ENCODE measurements around the gene SRBD1.

SRBD1 gene

DNA sequence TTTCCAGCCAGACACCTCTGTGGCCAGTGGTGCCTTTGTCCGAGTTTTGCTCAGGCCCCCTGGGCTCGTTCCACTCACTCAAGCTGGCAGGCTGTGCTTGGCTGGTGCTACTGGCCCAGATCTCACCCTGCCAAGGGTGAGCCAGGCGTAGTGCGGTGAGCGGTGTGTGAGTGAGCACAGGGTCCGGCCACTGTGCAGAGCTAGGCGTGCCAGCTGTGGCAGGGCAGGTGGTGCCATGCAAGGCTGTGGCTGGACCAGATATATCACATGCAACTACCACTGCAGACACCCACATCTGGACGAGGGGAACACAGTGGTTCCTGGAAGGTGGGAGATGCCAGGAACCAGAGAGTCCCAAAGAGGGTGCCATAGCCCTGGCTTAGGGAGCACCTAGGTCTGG, 70.1 kb downstream of the SRBD1 start:
- Histone ChIP-seq H3K9ac (ENCODE audit: low read length) (no peak overlapping the region), H3K27me3 (replicated peaks; ENCODE audit: control insufficient read depth, insufficient read depth, low read length) (no peaks in the 10 kb centered on the region), H3K36me3 (ENCODE audit: control insufficient read depth, insufficient read depth, low read length, severe bottlenecking) (peaks cover 39% of the 10 kb centered on the region), H3K4me3 (ENCODE audit: low read length) (no peak overlapping the region), H3K9me3 (ENCODE audit: control insufficient read depth, low read length) (peaks cover 12% of the 10 kb centered on the region), H3K4me1 (ENCODE audit: control insufficient read depth, insufficient read depth, low read length) (no peaks in the 10 kb centered on the region)
- no peak for DNase-seq (ENCODE audit: low read depth)

DNA sequence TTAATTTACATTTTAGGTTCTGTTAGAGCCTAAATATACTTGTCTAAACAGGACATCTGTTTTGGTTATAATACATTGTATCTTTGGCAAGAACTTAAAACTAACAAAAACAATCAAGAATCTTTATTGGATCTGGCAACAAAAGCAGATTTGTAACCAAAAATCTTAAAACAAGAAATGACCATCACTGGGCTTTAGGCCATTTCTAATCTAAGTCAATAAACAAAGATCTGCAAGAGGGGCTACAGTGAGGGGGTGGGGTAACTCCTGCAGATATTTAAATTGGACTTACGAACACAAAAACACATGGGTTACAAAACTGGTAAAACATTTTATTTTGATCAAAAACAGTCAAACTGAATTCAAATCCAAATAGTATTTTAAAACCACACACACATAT, 77.3 kb downstream of the SRBD1 start:
- H3K9me3 ChIP-seq (ENCODE audit: control insufficient read depth, low read length), result no peaks in the 10 kb centered on the region
- no peak overlapping the region for H3K9ac ChIP-seq (ENCODE audit: low read length)
- no peaks in the 10 kb centered on the region for H3K27me3 ChIP-seq (replicated peaks; ENCODE audit: control insufficient read depth, insufficient read depth, low read length)
- H3K36me3 ChIP-seq (ENCODE audit: control insufficient read depth, insufficient read depth, low read length, severe bottlenecking), result no peaks in the 10 kb centered on the region
- no peaks in the 10 kb centered on the region for H3K4me1 ChIP-seq (ENCODE audit: control insufficient read depth, insufficient read depth, low read length)
- peak; percentile 89 for DNase-seq (ENCODE audit: low read depth)
- H3K4me3 ChIP-seq (ENCODE audit: low read length), result no peak overlapping the region

- Histone ChIP-seq H3K27me3 (replicated peaks; ENCODE audit: control insufficient read depth, insufficient read depth, low read length) (no peaks in the 10 kb centered on the region), H3K9ac (ENCODE audit: low read length) (no peak overlapping the region), H3K4me1 (ENCODE audit: control insufficient read depth, insufficient read depth, low read length) (no peaks in the 10 kb centered on the region), H3K9me3 (ENCODE audit: control insufficient read depth, low read length) (no peaks in the 10 kb centered on the region), H3K36me3 (ENCODE audit: control insufficient read depth, insufficient read depth, low read length, severe bottlenecking) (no peaks in the 10 kb centered on the region), H3K4me3 (ENCODE audit: low read length) (no peak overlapping the region)
- DNase-seq (ENCODE audit: low read depth), result no peak
Measured at GRCh38 chr2:45532181-45532580, 78.9 kb downstream of the SRBD1 start.

DNA sequence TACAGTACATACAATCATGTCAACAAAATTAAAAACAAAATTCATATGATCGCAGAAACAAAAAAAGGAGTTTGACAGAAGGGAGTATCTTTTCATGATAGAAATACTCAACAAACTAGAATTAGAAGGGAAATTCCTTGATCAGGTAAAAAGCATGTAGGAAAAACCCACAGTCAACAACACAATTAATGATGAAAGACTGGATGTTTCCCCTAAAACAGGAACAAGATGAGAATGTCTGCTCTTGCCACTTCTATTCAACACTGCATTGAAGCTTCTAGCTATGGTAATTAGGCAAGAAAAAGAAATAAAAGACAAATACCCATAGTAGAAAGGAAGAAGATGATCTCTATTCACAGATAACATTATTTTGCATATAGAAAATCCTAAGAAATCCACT, 87.1 kb downstream of the SRBD1 start:
- no peaks in the 10 kb centered on the region for H3K4me1 ChIP-seq (ENCODE audit: control insufficient read depth, insufficient read depth, low read length)
- H3K9me3 ChIP-seq (ENCODE audit: control insufficient read depth, low read length), result no peaks in the 10 kb centered on the region
- no peak for DNase-seq (ENCODE audit: low read depth)
- H3K9ac ChIP-seq (ENCODE audit: low read length), result no peak overlapping the region
- no peaks in the 10 kb centered on the region for H3K27me3 ChIP-seq (replicated peaks; ENCODE audit: control insufficient read depth, insufficient read depth, low read length)
- no peak overlapping the region for H3K4me3 ChIP-seq (ENCODE audit: low read length)
- no peaks in the 10 kb centered on the region for H3K36me3 ChIP-seq (ENCODE audit: control insufficient read depth, insufficient read depth, low read length, severe bottlenecking)

DNA sequence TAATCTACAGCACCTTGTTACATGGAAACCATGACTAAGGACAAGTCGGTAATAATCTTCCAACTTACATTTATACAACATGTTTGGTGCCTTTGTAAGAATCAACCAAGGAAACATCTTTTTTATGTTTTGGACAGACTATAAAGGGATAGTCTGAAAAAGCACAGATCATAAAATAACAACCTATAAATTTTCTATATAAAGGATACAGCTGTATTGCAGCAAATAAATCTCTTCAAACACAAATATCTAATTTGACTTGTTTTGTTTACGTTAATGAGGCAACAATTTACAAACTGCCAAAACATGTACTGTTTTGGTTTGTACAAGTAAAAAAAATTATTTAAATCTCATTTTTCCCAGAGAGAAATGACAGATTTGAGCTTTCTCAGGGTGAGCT, 92.5 kb downstream of the SRBD1 start:
- H3K4me3 ChIP-seq (ENCODE audit: low read length), result no peak overlapping the region
- no peak for DNase-seq (ENCODE audit: low read depth)
- no peaks in the 10 kb centered on the region for H3K4me1 ChIP-seq (ENCODE audit: control insufficient read depth, insufficient read depth, low read length)
- H3K9ac ChIP-seq (ENCODE audit: low read length), result no peak overlapping the region
- no peaks in the 10 kb centered on the region for H3K9me3 ChIP-seq (ENCODE audit: control insufficient read depth, low read length)
- H3K27me3 ChIP-seq (replicated peaks; ENCODE audit: control insufficient read depth, insufficient read depth, low read length), result no peaks in the 10 kb centered on the region
- H3K36me3 ChIP-seq (ENCODE audit: control insufficient read depth, insufficient read depth, low read length, severe bottlenecking), result no peaks in the 10 kb centered on the region

- Histone ChIP-seq H3K9ac (ENCODE audit: low read length) (no peak overlapping the region), H3K36me3 (ENCODE audit: control insufficient read depth, insufficient read depth, low read length, severe bottlenecking) (no peaks in the 10 kb centered on the region), H3K4me1 (ENCODE audit: control insufficient read depth, insufficient read depth, low read length) (no peaks in the 10 kb centered on the region), H3K27me3 (replicated peaks; ENCODE audit: control insufficient read depth, insufficient read depth, low read length) (no peaks in the 10 kb centered on the region), H3K4me3 (ENCODE audit: low read length) (no peak overlapping the region), H3K9me3 (ENCODE audit: control insufficient read depth, low read length) (no peaks in the 10 kb centered on the region)
- no peak for DNase-seq (ENCODE audit: low read depth)
Measured at GRCh38 chr2:45510701-45511420, 100.2 kb downstream of the SRBD1 start.

DNA sequence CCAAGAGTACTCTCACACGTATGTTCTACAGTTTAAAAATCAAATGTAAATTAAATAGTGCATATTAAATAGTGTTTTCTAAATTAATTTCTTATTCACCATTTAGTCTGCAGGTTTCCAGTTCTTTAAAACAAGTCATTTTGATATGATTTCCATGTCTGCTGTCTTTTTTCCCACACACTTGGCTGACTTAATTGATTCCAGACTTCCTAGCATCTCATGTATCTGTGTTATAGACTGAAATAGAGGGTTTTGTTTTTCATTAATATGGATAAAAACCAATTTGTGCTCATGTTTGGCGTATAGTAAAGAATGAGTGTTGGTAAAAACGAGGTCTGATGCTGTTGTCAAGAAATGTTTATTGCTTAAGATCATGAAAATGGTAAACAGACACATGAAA, 104.3 kb downstream of the SRBD1 start:
- Histone ChIP-seq H3K27me3 (replicated peaks; ENCODE audit: control insufficient read depth, insufficient read depth, low read length) (no peaks in the 10 kb centered on the region), H3K9me3 (ENCODE audit: control insufficient read depth, low read length) (no peaks in the 10 kb centered on the region), H3K9ac (ENCODE audit: low read length) (no peak overlapping the region), H3K4me1 (ENCODE audit: control insufficient read depth, insufficient read depth, low read length) (no peaks in the 10 kb centered on the region), H3K4me3 (ENCODE audit: low read length) (no peak overlapping the region), H3K36me3 (ENCODE audit: control insufficient read depth, insufficient read depth, low read length, severe bottlenecking) (no peaks in the 10 kb centered on the region)
- DNase-seq (ENCODE audit: low read depth), result no peak

- no peak for DNase-seq (ENCODE audit: low read depth)
- H3K4me3 ChIP-seq (ENCODE audit: low read length), result no peak overlapping the region
Measured at GRCh38 chr2:45505138-45505537, 105.9 kb downstream of the SRBD1 start.

DNA sequence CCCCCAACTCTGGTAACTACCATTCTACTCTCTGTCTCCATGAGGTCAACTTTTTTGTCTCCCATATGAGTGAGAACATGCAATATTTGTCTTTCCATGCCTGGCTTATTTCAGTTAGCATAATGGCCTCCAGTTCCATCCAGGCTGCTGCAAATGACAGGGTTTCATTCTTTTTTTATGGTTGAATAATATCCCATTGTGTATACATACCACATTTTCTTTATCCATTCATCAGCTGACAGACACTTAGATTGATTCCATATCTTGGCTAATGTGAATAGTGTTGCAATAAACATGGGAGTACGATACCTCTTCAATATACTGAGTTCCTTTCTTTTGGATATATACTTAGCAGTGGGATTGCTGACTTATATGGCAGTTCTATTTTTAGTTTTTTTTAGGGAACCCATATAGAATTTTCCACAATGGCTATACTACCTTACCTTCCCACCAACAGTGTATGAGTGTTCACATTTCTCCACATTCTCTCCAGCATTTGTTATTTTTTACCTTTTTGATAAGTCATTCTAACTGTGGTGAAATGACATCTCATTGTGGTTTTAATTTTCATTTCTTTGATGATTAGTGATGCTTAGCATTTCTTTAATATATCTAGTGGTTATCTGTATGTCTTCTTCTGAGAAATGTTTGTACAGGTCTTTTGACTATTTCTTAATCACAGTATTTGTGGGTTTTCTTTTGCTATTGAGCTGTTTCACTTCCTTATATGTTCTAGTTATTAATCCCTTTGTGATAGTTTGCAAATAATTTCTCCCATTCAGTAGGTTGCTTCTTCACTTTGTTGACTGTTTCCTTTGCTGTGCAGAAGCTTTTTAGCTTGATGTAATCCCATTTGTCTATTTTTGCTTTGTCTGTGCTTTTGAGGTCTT, 112.2 kb downstream of the SRBD1 start:
- Histone ChIP-seq H3K4me1 (ENCODE audit: control insufficient read depth, insufficient read depth, low read length) (no peaks in the 10 kb centered on the region), H3K9ac (ENCODE audit: low read length) (no peak overlapping the region), H3K36me3 (ENCODE audit: control insufficient read depth, insufficient read depth, low read length, severe bottlenecking) (no peaks in the 10 kb centered on the region), H3K9me3 (ENCODE audit: control insufficient read depth, low read length) (peaks cover 9% of the 10 kb centered on the region), H3K27me3 (replicated peaks; ENCODE audit: control insufficient read depth, insufficient read depth, low read length) (no peaks in the 10 kb centered on the region), H3K4me3 (ENCODE audit: low read length) (no peak overlapping the region)
- no peak for DNase-seq (ENCODE audit: low read depth)

More at GRCh38 chr2:45505138-45505537, 105.9 kb downstream of the SRBD1 start:
- H3K27me3 ChIP-seq (replicated peaks; ENCODE audit: control insufficient read depth, insufficient read depth, low read length), result no peaks in the 10 kb centered on the region
- no peaks in the 10 kb centered on the region for H3K36me3 ChIP-seq (ENCODE audit: control insufficient read depth, insufficient read depth, low read length, severe bottlenecking)
- H3K4me1 ChIP-seq (ENCODE audit: control insufficient read depth, insufficient read depth, low read length), result no peaks in the 10 kb centered on the region
- peaks cover 9% of the 10 kb centered on the region for H3K9me3 ChIP-seq (ENCODE audit: control insufficient read depth, low read length)
- no peak overlapping the region for H3K9ac ChIP-seq (ENCODE audit: low read length)

- peaks cover 9% of the 10 kb centered on the region for H3K9me3 ChIP-seq (ENCODE audit: control insufficient read depth, low read length)
- H3K36me3 ChIP-seq (ENCODE audit: control insufficient read depth, insufficient read depth, low read length, severe bottlenecking), result no peaks in the 10 kb centered on the region
- peak; percentile 46 for DNase-seq (ENCODE audit: low read depth)
- no peak overlapping the region for H3K4me3 ChIP-seq (ENCODE audit: low read length)
- H3K4me1 ChIP-seq (ENCODE audit: control insufficient read depth, insufficient read depth, low read length), result no peaks in the 10 kb centered on the region
- H3K27me3 ChIP-seq (replicated peaks; ENCODE audit: control insufficient read depth, insufficient read depth, low read length), result no peaks in the 10 kb centered on the region
- no peak overlapping the region for H3K9ac ChIP-seq (ENCODE audit: low read length)
Measured at GRCh38 chr2:45497355-45497754, 113.7 kb downstream of the SRBD1 start.

- DNase-seq (ENCODE audit: low read depth), result peak; percentile 44
- Histone ChIP-seq H3K36me3 (ENCODE audit: control insufficient read depth, insufficient read depth, low read length, severe bottlenecking) (no peaks in the 10 kb centered on the region), H3K4me1 (ENCODE audit: control insufficient read depth, insufficient read depth, low read length) (no peaks in the 10 kb centered on the region), H3K27me3 (replicated peaks; ENCODE audit: control insufficient read depth, insufficient read depth, low read length) (no peaks in the 10 kb centered on the region), H3K9me3 (ENCODE audit: control insufficient read depth, low read length) (peaks cover 9% of the 10 kb centered on the region), H3K9ac (ENCODE audit: low read length) (no peak overlapping the region), H3K4me3 (ENCODE audit: low read length) (no peak overlapping the region)
Measured at GRCh38 chr2:45496869-45497268, 114.2 kb downstream of the SRBD1 start.

Data from adipocyte (in vitro differentiated cells).